Measurements from ENCODE around the gene NGRN. TPM values are rescaled to one million over a fixed set of nuclear protein-coding genes. Genes with fewer than 3 reads are reported as not detected.
"Not testable (repeated sequence)": the region's sequence is repeated elsewhere in the genome, so short reads cannot be mapped to it uniquely, and the experiment has no call there.

The NGRN gene
- total RNA-seq, 4 donors from 2014 or later: 35.4 to 59.5 (median 43.3) TPM

DNA sequence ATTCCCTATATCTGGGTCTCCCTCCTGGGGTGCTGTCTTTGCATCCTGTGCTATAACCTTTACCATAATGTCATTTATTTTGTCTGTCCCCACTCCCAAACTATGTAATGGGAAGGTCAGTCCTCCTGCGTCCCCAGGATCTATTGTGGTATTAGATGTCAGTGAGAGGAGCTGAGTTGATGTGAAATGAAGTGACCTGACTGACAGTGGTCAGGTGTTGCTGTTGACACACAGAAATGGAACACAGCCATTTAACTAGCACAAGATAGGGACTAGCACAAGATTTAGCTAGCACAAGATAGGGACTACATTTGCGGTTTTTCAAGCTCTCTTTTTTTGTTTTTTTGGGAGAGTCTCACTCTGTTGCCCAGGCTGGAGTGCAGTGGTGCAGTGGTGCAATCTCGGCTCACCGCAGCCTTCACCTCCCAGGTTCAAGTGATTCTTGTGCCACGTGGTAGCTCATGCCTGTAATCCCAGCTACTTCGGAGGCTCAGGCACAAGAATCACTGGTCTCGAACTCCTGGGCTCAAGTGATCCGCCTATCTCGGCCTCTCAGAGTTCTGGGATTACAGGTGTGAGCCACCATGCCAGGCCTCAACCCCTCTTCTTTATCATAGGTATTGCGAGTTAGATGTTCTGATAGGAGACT lies 5.2 kb downstream of the NGRN start:
- Histone ChIP-seq H3K9me3 (no peaks in the 10 kb centered on the region), H3K36me3 (peaks cover 16 to 66% (median 27%) of the 10 kb centered on the region in 3 donors), H3K27ac (no peak overlapping the region), H3K4me3 (no peak overlapping the region), H3K4me1 (peaks cover 10 to 62% (median 35%) of the 10 kb centered on the region in 3 donors), H3K27me3 (no peaks in the 10 kb centered on the region)
- intact Hi-C loops (cut with DNase I): no loop called here
- DNase-seq: no peak
- 93 to 97% methylated on average over 8 to 10 of the region's 10 CpGs for WGBS, 2 donors
- no peak for TF ChIP-seq POLR2A (IDR thresholded peaks at IDR 0.05)

DNA sequence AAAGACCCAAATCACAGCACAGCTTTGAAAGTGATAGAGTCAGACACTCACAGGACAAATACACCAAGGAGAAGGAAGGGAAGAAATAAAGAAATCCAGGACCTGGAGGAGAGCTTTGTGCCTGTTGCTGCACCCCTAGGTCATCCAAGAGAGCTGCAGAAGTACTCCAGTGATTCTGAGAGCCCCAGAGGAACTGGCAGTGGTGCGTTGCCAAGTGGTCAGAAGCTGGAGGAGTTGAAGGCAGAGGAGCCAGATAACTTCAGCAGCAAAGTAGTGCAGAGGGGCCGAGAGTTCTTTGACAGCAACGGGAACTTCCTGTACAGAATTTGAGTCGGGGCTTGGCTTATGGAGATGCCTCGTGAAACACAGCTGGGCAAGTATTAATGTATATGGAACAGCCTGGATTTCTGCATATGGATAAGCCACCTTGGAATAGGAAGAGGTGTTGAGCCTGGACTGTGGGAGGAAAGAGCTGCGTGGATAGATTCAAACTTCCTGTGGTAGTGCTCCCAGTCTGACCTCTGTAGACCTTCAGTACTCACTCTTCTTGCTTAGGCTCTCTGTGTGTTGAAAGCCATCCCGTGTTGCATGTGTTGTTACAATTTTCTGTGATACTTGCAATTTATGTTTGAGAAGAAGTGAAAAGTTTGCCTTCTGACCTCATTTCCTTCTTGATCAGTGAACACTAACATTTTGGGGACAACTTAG lies 6.1 kb downstream of the NGRN start:
- Histone ChIP-seq H3K36me3 (peaks cover 16 to 73% (median 27%) of the 10 kb centered on the region in 3 donors), H3K27ac (no peak overlapping the region), H3K9me3 (no peaks in the 10 kb centered on the region), H3K27me3 (no peaks in the 10 kb centered on the region), H3K4me1 (peaks cover 7 to 57% (median 34%) of the 10 kb centered on the region in 3 donors), H3K4me3 (no peak overlapping the region)
- intact Hi-C loops (cut with DNase I): no loop called here
- 67 to 68% methylated on average over 6 to 7 of the region's 7 CpGs for WGBS, 2 donors
- no peak for DNase-seq
- TF ChIP-seq CTCF (IDR thresholded peaks at IDR 0.05): no peak
- TF ChIP-seq POLR2A (IDR thresholded peaks at IDR 0.05): no peak

DNA sequence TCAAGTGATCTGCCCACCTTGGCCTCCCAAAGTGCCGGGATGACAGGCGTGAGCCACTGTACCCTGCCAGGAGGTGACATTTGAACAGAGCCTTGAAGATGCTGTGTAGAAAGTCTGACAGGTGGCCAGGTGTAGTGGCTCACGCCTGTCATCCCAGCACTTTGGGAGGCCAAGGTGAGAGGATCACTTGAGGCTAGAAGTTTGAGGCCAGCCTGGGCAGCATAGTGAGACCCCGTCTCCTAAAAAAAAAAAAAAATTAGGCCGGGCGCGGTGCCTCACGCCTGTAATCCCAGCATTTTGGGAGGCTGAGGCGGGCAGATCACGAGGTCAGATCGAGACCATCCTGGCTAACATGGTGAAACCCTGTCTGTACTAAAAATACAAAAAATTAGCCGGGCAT lies 13.0 kb downstream of the NGRN start:
- H3K4me1 ChIP-seq; H3K27ac ChIP-seq; intact Hi-C loops (cut with DNase I); H3K27me3 ChIP-seq; H3K9me3 ChIP-seq; DNase-seq; H3K4me3 ChIP-seq: not testable (repeated sequence)
- WGBS, 2 donors: 95 to 100% methylated on average over 9 to 10 of the region's 12 CpGs
- H3K36me3 ChIP-seq: peaks cover 6 to 28% (median 8%) of the 10 kb centered on the region in 3 donors

DNA sequence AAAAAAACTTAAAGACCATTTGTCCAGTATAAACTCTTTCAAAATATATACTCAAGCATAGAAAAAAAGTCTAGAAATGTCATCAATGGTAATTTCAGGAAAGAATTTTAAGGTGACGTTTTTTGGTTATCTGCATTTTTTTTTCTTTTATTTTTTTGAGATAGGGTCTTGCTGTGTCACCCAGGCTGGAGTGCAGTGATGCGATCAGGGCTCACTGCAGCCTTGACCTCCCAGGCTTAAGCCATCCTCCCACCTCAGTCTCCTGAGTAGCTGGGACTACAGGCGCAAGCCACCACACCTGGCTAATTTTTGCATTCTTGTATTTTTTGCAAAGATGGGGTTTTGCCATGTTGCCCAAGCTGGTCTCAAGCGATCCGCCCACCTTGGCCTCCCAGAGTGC lies 15.3 kb downstream of the NGRN start:
- H3K27ac ChIP-seq; H3K9me3 ChIP-seq; intact Hi-C loops (cut with DNase I); DNase-seq; H3K36me3 ChIP-seq; H3K27me3 ChIP-seq; H3K4me1 ChIP-seq; H3K4me3 ChIP-seq: not testable (repeated sequence)
- 85 to 88% methylated on average over 5 of the region's 5 CpGs for WGBS, 2 donors

GRCh38 chr15:90281637-90282036 lies 16.2 kb downstream of the NGRN start:
- intact Hi-C loops (cut with DNase I); DNase-seq: not testable (repeated sequence)

GRCh38 chr15:90286678-90287077 lies 21.2 kb downstream of the NGRN start:
- intact Hi-C loops (cut with DNase I): no loop called here

More at GRCh38 chr15:90281637-90282036, 16.2 kb downstream of the NGRN start:
- 74 to 77% methylated on average over 5 to 6 of the region's 6 CpGs for WGBS, 2 donors
- not testable (repeated sequence) for H3K9me3 ChIP-seq, H3K4me1 ChIP-seq, H3K27ac ChIP-seq, H3K36me3 ChIP-seq, H3K4me3 ChIP-seq, H3K27me3 ChIP-seq

More at GRCh38 chr15:90286678-90287077, 21.2 kb downstream of the NGRN start:
- no peaks in the 10 kb centered on the region for H3K9me3 ChIP-seq
- no peak for DNase-seq
- H3K4me1 ChIP-seq: peaks cover 0 to 11% (median 0%) of the 10 kb centered on the region in 3 donors
- H3K36me3 ChIP-seq: no peaks in the 10 kb centered on the region
- H3K27ac ChIP-seq: no peak overlapping the region
- no peak overlapping the region for H3K4me3 ChIP-seq
- H3K27me3 ChIP-seq: no peaks in the 10 kb centered on the region
- TF ChIP-seq CTCF (IDR thresholded peaks at IDR 0.05) (peak in 5 of 6 experiments; percentile 18 to 36 (median 28)), POLR2A (IDR thresholded peaks at IDR 0.05) (no peak)

Measured in esophagus squamous epithelium (tissue), 5 donors.